Fibroblast of pulmonary artery (primary cell): ENCODE measurements around the gene AASS.

Experiments used
- DNase-seq: peaks from one replicate; pipeline ENCODE4 v3.0.0-alpha.2; 2010; ENCODE audit warnings: low read depth
- H3K4me3 ChIP-seq: replicated peaks from 2 replicates; pipeline ENCODE4 v1.5.1; 2011; ENCODE audit warnings: low read depth, mild to moderate bottlenecking, control low read depth, low read length, moderate library complexity
- TF ChIP-seq, protein P1 (sequence below): IDR thresholded peaks from 2 replicates; pipeline ENCODE4 v1.5.1; 2011; ENCODE audit warnings: mild to moderate bottlenecking, control low read depth, low read length, inconsistent platforms; ENCODE audit errors: missing control alignments

AASS gene

GRCh38 chr7:122123746-122124145, 20.3 kb downstream of the AASS start:
- no peak for DNase-seq
- TF ChIP-seq, protein P1, sequence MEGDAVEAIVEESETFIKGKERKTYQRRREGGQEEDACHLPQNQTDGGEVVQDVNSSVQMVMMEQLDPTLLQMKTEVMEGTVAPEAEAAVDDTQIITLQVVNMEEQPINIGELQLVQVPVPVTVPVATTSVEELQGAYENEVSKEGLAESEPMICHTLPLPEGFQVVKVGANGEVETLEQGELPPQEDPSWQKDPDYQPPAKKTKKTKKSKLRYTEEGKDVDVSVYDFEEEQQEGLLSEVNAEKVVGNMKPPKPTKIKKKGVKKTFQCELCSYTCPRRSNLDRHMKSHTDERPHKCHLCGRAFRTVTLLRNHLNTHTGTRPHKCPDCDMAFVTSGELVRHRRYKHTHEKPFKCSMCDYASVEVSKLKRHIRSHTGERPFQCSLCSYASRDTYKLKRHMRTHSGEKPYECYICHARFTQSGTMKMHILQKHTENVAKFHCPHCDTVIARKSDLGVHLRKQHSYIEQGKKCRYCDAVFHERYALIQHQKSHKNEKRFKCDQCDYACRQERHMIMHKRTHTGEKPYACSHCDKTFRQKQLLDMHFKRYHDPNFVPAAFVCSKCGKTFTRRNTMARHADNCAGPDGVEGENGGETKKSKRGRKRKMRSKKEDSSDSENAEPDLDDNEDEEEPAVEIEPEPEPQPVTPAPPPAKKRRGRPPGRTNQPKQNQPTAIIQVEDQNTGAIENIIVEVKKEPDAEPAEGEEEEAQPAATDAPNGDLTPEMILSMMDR: no peak
- H3K4me3 ChIP-seq: no peak overlapping the region

GRCh38 chr7:122118757-122119156, 25.3 kb downstream of the AASS start:
- TF ChIP-seq, protein P1: no peak
- H3K4me3 ChIP-seq: no peak overlapping the region
- DNase-seq: no peak

DNA sequence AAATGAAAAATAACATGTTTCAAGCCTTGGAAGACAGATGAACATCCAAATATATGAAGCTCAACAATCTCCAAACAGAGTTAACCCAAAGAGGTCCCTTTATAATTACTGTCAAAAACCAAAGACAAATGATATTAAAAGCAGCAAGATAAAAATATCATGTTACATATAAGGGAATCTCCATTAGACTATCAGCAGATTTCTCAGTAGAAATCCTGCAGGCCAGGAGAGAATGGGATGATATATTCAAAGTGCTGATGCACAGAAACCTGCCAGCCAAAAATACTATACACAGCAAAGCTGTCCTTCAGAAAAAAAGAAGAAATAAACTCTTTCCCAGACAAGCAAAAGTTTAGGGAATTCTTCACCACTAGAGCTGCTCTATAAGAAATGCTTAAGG, 41.0 kb downstream of the AASS start:
- no peak overlapping the region for H3K4me3 ChIP-seq
- no peak for DNase-seq
- TF ChIP-seq, protein P1: no peak

- peak; percentile 6 for DNase-seq
- H3K4me3 ChIP-seq: no peak overlapping the region
- TF ChIP-seq, protein P1: no peak
Measured at GRCh38 chr7:122100021-122100420, 44.0 kb downstream of the AASS start.

DNA sequence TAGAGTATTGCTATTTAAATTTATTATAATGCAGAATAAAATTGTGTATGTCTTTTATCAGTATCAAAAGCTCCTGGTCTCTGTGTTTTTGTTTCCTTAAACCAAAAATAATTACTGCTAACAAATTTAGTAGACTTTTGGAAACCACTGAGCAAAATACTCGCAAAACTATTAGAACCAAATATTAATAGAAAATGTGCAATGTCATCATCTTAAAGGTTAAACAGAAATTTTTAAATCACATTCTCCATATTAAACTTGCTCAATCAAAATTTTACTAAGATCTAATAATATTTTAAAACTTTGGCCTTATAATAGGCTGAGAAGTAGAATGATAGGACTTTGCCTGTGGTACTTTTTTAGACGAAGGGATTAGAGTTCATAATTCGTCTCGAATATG, 48.4 kb downstream of the AASS start:
- TF ChIP-seq, protein P1: no peak
- DNase-seq: no peak
- no peak overlapping the region for H3K4me3 ChIP-seq

- no peak overlapping the region for H3K4me3 ChIP-seq
- no peak for DNase-seq
- TF ChIP-seq, protein P1: no peak
Measured at GRCh38 chr7:122094549-122094948, 49.5 kb downstream of the AASS start.

DNA sequence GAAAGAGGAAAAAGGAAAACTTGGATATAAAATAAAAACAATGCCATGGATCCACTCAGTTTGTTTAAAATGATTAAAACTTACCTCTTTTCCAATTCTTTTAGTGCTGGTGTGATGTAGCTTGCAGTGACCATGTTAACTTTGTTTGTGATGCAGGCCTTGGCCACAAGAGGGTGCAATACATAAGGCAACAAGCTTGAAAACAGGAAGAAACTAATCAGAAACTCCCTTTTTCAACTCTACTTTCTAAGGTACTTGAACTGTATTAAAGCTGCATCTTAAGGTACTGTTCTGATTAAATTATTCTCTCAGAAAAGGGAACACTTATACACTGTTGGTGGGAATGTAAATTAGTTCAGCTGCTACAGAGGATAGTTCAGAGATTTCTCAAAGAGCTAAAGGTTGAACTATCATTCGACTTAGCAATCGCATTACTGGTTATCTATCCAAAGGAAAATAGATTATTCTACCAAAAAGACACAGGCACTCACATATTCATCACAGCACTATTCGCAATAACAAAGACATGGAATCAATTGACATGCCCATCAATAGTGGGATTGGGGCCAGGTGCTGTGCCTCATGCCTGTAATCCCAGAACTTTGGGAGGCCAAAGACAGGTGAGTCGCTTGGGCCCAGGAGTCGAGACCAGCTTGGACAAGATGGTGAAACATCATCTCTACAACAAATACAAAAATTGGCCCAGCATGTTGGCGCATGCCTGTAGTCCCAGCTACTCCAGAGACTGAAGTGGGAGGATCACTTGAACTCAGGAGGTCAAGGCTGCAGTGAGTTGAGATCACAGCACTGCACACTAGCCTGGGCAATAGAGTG, 50.9 kb downstream of the AASS start:
- peak; percentile 90 for DNase-seq
- H3K4me3 ChIP-seq: no peak overlapping the region
- TF ChIP-seq, protein P1: peak; percentile 99
